GM12878 (cell line): ENCODE results near the gene FAM181B. TPM values are rescaled to one million over a fixed set of nuclear protein-coding genes. Genes with fewer than 3 reads are reported as not detected.

Source experiments
- ATAC-seq: fragments of 200-7000 bp; cut with Tn5 transposase; 3 replicates; pipeline ENCODE4 v1.9.1; 2020; ENCODE audit warnings: mild to moderate bottlenecking, moderate library complexity
- BruUV-seq: library from RNA; stranded (reverse); fragments of 400-500 nt; replicated peaks from 2 replicates; lab custom pipeline; 2021; lab: Mats Ljungman, UMichigan
- CTCF ChIA-PET: fragments of 300-600 bp; sonication (Branson Sonifier 250); formaldehyde crosslinking; extraction: SDS; loops from one replicate; lab custom pipeline; 2021; ENCODE audit warnings: inconsistent platforms; lab: Yijun Ruan, JAX
- POLR2A ChIA-PET: fragments of 350-600 bp; formaldehyde crosslinking; extraction: SDS; loops from one replicate; lab custom pipeline; 2021; ENCODE audit warnings: inconsistent platforms; lab: Charles Lee
- RAD21 ChIA-PET: fragments of 300-600 bp; sonication (Branson Sonifier 250); formaldehyde crosslinking; loops from one replicate; lab custom pipeline; 2023; ENCODE audit warnings: antibody characterized with exemption; ENCODE audit not compliant: unreplicated experiment; lab: Charles Lee
- SMC1A ChIA-PET: fragments of 300-600 bp; sonication (Branson Sonifier 250); formaldehyde crosslinking; loops from one replicate; lab custom pipeline; 2023; ENCODE audit not compliant: unreplicated experiment, uncharacterized antibody; lab: Charles Lee
- DNase-seq: peaks from one replicate; pipeline ENCODE4 v3.0.0-alpha.2; 2011; ENCODE audit warnings: low read depth, low spot score
- FAIRE-seq: peaks from 3 replicates; lab custom pipeline; 2011; peaks lifted over from hg19 to GRCh38; lab: Jason Lieb, UNC
- H2AFZ ChIP-seq: 2 replicates; pipeline ENCODE4 v1.6.0; 2011; ENCODE audit warnings: low read depth, low read length, control low read depth; ENCODE audit not compliant: control insufficient read depth
- H3K27ac ChIP-seq: 2 replicates; pipeline ENCODE4 v1.5.1; 2011; ENCODE audit warnings: control low read depth; ENCODE audit not compliant: control insufficient read depth, insufficient read depth
- H3K27me3 ChIP-seq, 2 experiments: replicated peaks in 1 of 2; 2 replicates each; pipeline versions ENCODE4 v1.6.0 to v1.6.1; 2011; ENCODE audit warnings: low read length in 1 of 2; ENCODE audit not compliant: control insufficient read depth in 2 of 2, insufficient read depth in 2 of 2
- H3K36me3 ChIP-seq, 2 experiments: 2 replicates each; pipeline ENCODE4 v1.5.1; 2011; ENCODE audit warnings: low read length in 1 of 2; ENCODE audit not compliant: control insufficient read depth in 2 of 2, insufficient read depth in 2 of 2
- H3K4me1 ChIP-seq: 2 replicates; pipeline ENCODE4 v1.6.1; 2011; ENCODE audit warnings: mild to moderate bottlenecking, low read length, moderate library complexity, mixed read lengths; ENCODE audit not compliant: control insufficient read depth, insufficient read depth
- H3K4me2 ChIP-seq: 2 replicates; pipeline ENCODE4 v1.6.0; 2011; ENCODE audit warnings: control low read depth; ENCODE audit not compliant: control insufficient read depth, insufficient read depth
- H3K4me3 ChIP-seq: fragments of 200-600 bp; sonication (generic); 2 replicates; pipeline ENCODE4 v1.5.1; 2016
- H3K79me2 ChIP-seq: 2 replicates; pipeline ENCODE4 v1.6.0; 2011; ENCODE audit warnings: low read length; ENCODE audit not compliant: control insufficient read depth, insufficient read depth
- H3K9ac ChIP-seq: 2 replicates; pipeline ENCODE4 v1.8.0; 2011; ENCODE audit warnings: low read length, control low read depth, mixed read lengths; ENCODE audit not compliant: control insufficient read depth, insufficient read depth
- H3K9me3 ChIP-seq: replicated peaks from 3 replicates; pipeline ENCODE4 v1.5.1; 2011; ENCODE audit warnings: mild to moderate bottlenecking, low read length; ENCODE audit not compliant: control insufficient read depth, insufficient read depth
- H4K20me1 ChIP-seq: 2 replicates; pipeline ENCODE4 v1.6.0; 2011; ENCODE audit not compliant: control insufficient read depth, insufficient read depth
- CBX5 ChIP-seq: sonication (generic); IDR thresholded peaks from 2 replicates; pipeline ENCODE4 v1.6.1; 2016; ENCODE audit warnings: low read depth, moderate library complexity, mild to moderate bottlenecking, inconsistent platforms
- CEBPB ChIP-seq, 2 experiments: fragments of 150-350 bp in 1 of 2; IDR thresholded peaks; 2 replicates each; pipeline ENCODE4 v1.6.1; 2012 to 2014; ENCODE audit warnings: low read depth in 2 of 2, low read length in 2 of 2, borderline replicate concordance in 1 of 2, inconsistent platforms in 1 of 2
- FOXK2 ChIP-seq: fragments of 450-650 bp; IDR thresholded peaks from 2 replicates; pipeline ENCODE4 v1.6.1; 2017; ENCODE audit warnings: mild to moderate bottlenecking, moderate library complexity
- JUNB ChIP-seq: IDR thresholded peaks from 2 replicates; pipeline ENCODE4 v1.6.1; 2016; ENCODE audit warnings: antibody characterized with exemption, mild to moderate bottlenecking
- MEF2A ChIP-seq: IDR thresholded peaks from 2 replicates; pipeline ENCODE4 v1.6.1; 2011; ENCODE audit warnings: low read depth, mild to moderate bottlenecking, low read length, moderate library complexity; ENCODE audit not compliant: insufficient read depth
- MYB ChIP-seq: fragments of 150-350 bp; IDR thresholded peaks from 2 replicates; pipeline ENCODE4 v1.6.1; 2014; ENCODE audit warnings: mild to moderate bottlenecking, low read depth, low read length, borderline replicate concordance
- NFYB ChIP-seq: IDR thresholded peaks from 2 replicates; pipeline ENCODE4 v1.6.1; 2011; ENCODE audit warnings: low read depth, mild to moderate bottlenecking, low read length, improper control_type of control experiment, moderate library complexity; ENCODE audit not compliant: insufficient read depth
- NR2F1 ChIP-seq: fragments of 450-650 bp; conservative IDR thresholded peaks from 2 replicates; pipeline ENCODE4 v1.6.1; 2017; ENCODE audit warnings: mild to moderate bottlenecking
- PAX5 ChIP-seq: IDR thresholded peaks from 2 replicates; pipeline ENCODE4 v1.6.1; 2011; ENCODE audit warnings: low read depth, low read length, borderline replicate concordance
- SMAD5 ChIP-seq: IDR thresholded peaks from 2 replicates; pipeline ENCODE4 v1.6.1; 2016; ENCODE audit warnings: antibody characterized with exemption, low read depth
- ZNF384 ChIP-seq: IDR thresholded peaks from 2 replicates; pipeline ENCODE4 v1.6.1; 2012; ENCODE audit warnings: low read depth, mild to moderate bottlenecking, low read length, improper control_type of control experiment, borderline replicate concordance
- WGBS: methylation state at CpG from one replicate; pipeline ENCODE4 v1.1.6; 2016; ENCODE audit warnings: low lambda C conversion rate; ENCODE audit not compliant: insufficient replicate concordance, insufficient coverage; ENCODE audit errors: missing lambda C conversion rate; 5-methylcytosine and 5-hydroxymethylcytosine counted together
- in situ Hi-C: fragments of 300-500 bp; cut with MboI; formaldehyde crosslinking; loops from 9 replicates; pipeline ENCODE4 v1.14.3; 2018; ENCODE audit warnings: mixed read lengths
- intact Hi-C: fragments of 100-400 bp; cut with micrococcal nuclease; formaldehyde crosslinking; loops from one replicate; pipeline ENCODE4 v1.14.2; 2022; ENCODE audit not compliant: unreplicated experiment
- polyA plus RNA-seq, 11 experiments: library from polyadenylated mRNA; depleted of rRNA in 4 of 11; unstranded in 6 of 11; stranded (reverse) in 5 of 11; fragments of >200 nt; fragmentation: Nextera tagmentation in 4 of 11; fragmentation: Illumina TruSeq in 1 of 11; extraction: Ambion mirVana in 4 of 11; extraction: Trizol in 1 of 11; gene quantifications; 1 replicate in 1 of 11; 2 replicates in 10 of 11; pipeline versions ENCODE4 v1.2.1 to v1.2.3, GENCODE V29; 2011 to 2016; ENCODE audit warnings: inconsistent platforms in 2 of 11, missing spikeins in 2 of 11, low read depth in 1 of 11
- total RNA-seq, 4 experiments: library from RNA; depleted of rRNA in 3 of 4; stranded (reverse); fragments of >200 nt in 3 of 4; fragmentation: Illumina TruSeq in 1 of 4; extraction: Trizol in 1 of 4; gene quantifications; 2 replicates each; pipeline versions ENCODE4 v1.2.1 to v1.2.3, GENCODE V29; 2013 to 2021
- TF ChIP-seq, protein P1 (sequence below): fragments of 450-650 bp; IDR thresholded peaks from 2 replicates; pipeline ENCODE4 v1.6.1; 2018; ENCODE audit warnings: borderline replicate concordance, mild to moderate bottlenecking; ENCODE audit not compliant: partially characterized antibody
- TF ChIP-seq, protein P2 (sequence below): IDR thresholded peaks from 2 replicates; pipeline ENCODE4 v1.6.1; 2011; ENCODE audit warnings: borderline replicate concordance, low read depth, mild to moderate bottlenecking, moderate library complexity, mixed read lengths, low read length; ENCODE audit not compliant: insufficient read depth; ENCODE audit errors: extremely low read length
- TF ChIP-seq, protein P3 (sequence below): IDR thresholded peaks from 2 replicates; pipeline ENCODE4 v1.6.1; 2011; ENCODE audit warnings: low read depth, low read length, improper control_type of control experiment, borderline replicate concordance

FAM181B gene
- total and polyA plus RNA-seq, 10 of the 15 experiments (the other 5 are each of a cell fraction or from before 2014, with no cell fraction given): not detected

DNA sequence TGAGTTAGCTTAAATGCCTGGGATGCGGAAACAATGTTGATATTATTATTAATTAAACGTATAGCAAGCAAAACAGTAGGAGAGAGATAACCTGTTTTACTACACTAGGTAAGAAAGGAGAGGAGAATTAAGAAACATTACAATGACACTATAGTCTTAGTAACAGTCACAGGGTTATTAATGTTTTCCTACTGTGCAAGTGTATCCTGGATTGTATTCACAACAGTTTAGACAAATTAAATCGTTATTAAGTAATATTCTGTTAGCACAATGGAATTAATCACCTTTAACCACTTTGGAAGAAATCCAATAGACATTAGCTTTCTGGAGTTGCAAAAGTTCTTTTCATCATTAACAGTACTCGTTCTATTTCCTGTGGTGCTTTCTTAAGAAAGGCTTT, 3.4 kb downstream of the FAM181B start:
- no peak overlapping the region for H3K27ac ChIP-seq
- BruUV-seq: no TSS peak
- WGBS: 24% methylated on average over 4 of the region's 4 CpGs

More for the DNA sequence above, 3.4 kb downstream of the FAM181B start:
- Histone ChIP-seq H3K9me3 (no peaks in the 10 kb centered on the region; the same call in 1 of the 3 replicates), H3K79me2 (no peaks in the 10 kb centered on the region), H3K9ac (no peak overlapping the region), H3K36me3 (no peaks in the 10 kb centered on the region), H3K4me3 (no peak overlapping the region), H3K4me2 (no peak overlapping the region), H2AFZ (no peak overlapping the region), H4K20me1 (no peaks in the 10 kb centered on the region), H3K4me1 (no peaks in the 10 kb centered on the region), H3K27me3 (peaks cover 12 to 15% of the 10 kb centered on the region in 2 experiments)
- FAIRE-seq (no peak), DNase-seq (no peak), ATAC-seq (no peak)
- SMC1A ChIA-PET: no interaction called here
- POLR2A ChIA-PET: no interaction called here
- CTCF ChIA-PET: no interaction called here
- RAD21 ChIA-PET: no interaction called here
- intact Hi-C loops (no loop called here), in situ Hi-C loops (no loop called here)
- TF ChIP-seq CBX5: no peak
- TF ChIP-seq FOXK2: no peak
- no peak for TF ChIP-seq PAX5
- no peak for TF ChIP-seq JUNB
- no peak for TF ChIP-seq SMAD5
- TF ChIP-seq NR2F1: no peak
- TF ChIP-seq CEBPB (IDR thresholded peaks at IDR 0.05; ENCODE audit: borderline replicate concordance in 1 of 2, low read depth in 2 of 2, low read length in 2 of 2): no peak
- TF ChIP-seq MEF2A: no peak
- TF ChIP-seq, protein P1, sequence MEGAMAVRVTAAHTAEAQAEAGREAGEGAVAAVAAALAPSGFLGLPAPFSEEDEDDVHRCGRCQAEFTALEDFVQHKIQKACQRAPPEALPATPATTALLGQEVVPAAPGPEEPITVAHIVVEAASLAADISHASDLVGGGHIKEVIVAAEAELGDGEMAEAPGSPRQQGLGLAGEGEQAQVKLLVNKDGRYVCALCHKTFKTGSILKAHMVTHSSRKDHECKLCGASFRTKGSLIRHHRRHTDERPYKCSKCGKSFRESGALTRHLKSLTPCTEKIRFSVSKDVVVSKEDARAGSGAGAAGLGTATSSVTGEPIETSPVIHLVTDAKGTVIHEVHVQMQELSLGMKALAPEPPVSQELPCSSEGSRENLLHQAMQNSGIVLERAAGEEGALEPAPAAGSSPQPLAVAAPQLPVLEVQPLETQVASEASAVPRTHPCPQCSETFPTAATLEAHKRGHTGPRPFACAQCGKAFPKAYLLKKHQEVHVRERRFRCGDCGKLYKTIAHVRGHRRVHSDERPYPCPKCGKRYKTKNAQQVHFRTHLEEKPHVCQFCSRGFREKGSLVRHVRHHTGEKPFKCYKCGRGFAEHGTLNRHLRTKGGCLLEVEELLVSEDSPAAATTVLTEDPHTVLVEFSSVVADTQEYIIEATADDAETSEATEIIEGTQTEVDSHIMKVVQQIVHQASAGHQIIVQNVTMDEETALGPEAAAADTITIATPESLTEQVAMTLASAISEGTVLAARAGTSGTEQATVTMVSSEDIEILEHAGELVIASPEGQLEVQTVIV: no peak
- TF ChIP-seq NFYB: no peak
- no peak for TF ChIP-seq ZNF384
- TF ChIP-seq, protein P2, sequence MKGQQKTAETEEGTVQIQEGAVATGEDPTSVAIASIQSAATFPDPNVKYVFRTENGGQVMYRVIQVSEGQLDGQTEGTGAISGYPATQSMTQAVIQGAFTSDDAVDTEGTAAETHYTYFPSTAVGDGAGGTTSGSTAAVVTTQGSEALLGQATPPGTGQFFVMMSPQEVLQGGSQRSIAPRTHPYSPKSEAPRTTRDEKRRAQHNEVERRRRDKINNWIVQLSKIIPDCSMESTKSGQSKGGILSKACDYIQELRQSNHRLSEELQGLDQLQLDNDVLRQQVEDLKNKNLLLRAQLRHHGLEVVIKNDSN: no peak
- no peak for TF ChIP-seq MYB
- TF ChIP-seq, protein P3, sequence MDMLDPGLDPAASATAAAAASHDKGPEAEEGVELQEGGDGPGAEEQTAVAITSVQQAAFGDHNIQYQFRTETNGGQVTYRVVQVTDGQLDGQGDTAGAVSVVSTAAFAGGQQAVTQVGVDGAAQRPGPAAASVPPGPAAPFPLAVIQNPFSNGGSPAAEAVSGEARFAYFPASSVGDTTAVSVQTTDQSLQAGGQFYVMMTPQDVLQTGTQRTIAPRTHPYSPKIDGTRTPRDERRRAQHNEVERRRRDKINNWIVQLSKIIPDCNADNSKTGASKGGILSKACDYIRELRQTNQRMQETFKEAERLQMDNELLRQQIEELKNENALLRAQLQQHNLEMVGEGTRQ: no peak
